Activated CD8-positive, alpha-beta memory T cell treated with anti-CD3 and anti-CD28 coated beads for 24 hours (primary cell): ENCODE measurements around the gene DDX50.
A peak's percentile ranks its signal among the peaks of the same experiment; 100 is the strongest.
"Not testable (repeated sequence)": the region's sequence is repeated elsewhere in the genome, so short reads cannot be mapped to it uniquely, and the experiment has no call there.

Source experiments
- DNase-seq: peaks from one replicate; pipeline ENCODE4 v3.0.0-alpha.2; 2020

DDX50 gene, protein sequence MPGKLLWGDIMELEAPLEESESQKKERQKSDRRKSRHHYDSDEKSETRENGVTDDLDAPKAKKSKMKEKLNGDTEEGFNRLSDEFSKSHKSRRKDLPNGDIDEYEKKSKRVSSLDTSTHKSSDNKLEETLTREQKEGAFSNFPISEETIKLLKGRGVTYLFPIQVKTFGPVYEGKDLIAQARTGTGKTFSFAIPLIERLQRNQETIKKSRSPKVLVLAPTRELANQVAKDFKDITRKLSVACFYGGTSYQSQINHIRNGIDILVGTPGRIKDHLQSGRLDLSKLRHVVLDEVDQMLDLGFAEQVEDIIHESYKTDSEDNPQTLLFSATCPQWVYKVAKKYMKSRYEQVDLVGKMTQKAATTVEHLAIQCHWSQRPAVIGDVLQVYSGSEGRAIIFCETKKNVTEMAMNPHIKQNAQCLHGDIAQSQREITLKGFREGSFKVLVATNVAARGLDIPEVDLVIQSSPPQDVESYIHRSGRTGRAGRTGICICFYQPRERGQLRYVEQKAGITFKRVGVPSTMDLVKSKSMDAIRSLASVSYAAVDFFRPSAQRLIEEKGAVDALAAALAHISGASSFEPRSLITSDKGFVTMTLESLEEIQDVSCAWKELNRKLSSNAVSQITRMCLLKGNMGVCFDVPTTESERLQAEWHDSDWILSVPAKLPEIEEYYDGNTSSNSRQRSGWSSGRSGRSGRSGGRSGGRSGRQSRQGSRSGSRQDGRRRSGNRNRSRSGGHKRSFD

DNA sequence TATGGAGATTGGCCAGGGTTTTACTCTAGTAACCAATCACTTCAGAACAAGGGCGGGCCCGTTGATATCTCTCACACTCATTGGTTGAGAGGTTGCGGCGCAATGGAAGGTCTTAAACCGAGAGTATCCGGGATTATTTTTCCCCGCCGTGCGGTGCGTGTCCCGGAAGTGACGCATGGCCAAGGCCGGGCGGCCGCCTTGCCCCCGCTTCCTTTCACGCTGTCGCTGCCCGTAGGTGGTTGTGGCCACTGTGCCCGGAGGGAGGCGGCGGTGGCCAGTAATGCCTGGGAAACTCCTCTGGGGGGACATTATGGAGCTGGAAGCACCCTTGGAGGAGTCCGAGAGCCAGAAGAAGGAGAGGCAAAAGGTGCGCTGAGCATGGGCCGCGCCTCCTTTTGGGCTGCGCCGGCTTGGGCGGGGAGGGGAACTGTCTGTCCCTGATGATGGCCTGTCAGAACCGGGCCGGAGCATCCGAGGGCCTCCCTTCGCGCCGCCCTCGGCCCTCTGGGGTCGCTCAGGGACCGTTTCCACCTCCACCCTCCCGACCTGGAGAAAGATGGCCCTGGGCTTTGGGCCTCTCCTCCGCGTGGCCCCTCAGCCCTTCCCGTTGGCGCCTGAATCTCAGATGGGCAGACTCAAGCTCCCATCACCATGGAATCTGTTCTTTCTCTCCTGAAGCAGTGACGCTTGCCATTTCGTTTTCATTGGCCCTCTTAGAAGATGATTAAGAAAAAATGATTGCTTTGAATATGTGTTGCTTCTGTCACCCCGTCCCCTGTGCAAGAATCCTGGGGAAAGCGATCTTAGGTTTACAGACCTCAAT is at the start of gene DDX50:
DDX50 (plus strand) TSS at position 211 of the 823 bp plus-strand sequence; CDS start at position 281, 70 bp downstream.
- DNase-seq = peak; percentile 97

DNA sequence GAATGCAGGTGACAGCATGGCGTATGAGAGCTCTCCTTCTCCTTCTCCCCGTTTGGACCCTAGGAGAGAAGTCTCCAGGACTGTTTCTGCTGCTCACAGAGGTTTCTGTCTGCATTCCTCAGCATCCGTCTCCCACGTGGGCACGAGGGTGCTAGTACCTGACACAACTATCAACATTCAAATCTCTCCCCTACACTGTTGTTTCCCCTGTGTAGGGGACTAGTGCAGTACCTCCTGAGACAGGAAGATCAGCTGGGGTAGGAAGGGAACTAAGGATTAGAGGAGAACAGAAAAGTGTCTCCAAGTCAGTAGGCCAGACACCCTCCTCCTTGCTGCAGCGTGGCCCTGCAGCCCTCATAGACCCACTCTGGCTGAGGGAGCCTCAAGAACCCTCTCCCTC is 44.8 kb upstream of the DDX50 start:
- no peak for DNase-seq

- DNase-seq = no peak
Observed at GRCh38 chr10:68857005-68857404, 44.1 kb upstream of the DDX50 start.

DNA sequence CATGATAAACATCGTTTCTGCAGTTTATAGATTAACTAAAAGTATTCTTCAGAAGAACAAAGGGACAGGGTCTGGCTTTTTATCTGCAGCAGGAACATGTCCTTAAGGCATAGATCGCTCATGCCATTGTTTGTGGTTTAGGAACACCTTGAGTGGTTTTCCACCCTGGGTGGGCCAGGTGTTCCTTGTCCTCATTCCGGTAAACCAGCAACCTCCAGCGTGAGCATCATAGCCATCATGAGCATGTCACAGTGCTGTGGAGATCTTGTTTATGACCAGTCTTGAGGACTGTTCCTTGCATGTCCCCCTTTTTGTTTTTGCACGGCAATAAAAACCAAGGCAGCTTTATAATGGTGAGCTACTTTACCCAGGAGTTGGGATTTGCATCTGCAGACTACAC is 39.9 kb upstream of the DDX50 start:
- no peak for DNase-seq

DNA sequence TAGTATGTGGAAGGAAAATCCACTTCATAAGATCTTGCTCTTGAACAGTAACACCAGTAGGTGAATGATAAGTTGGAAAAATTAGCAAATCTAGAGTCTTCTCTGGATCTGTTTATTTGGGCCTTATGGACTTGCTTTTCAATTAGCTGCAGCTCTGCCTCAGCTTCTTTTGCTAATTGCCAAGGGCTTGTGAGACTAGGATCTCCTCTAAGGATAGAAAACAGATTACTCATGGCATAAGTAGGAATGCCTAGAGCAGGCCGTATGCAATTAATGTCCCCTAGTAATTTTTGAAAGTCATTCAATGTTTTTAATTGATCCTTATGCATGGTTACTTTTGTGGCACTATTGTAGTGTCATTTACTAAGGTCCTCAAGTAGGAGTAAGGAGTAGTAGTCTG is 36.5 kb upstream of the DDX50 start:
- DNase-seq = no peak

DNA sequence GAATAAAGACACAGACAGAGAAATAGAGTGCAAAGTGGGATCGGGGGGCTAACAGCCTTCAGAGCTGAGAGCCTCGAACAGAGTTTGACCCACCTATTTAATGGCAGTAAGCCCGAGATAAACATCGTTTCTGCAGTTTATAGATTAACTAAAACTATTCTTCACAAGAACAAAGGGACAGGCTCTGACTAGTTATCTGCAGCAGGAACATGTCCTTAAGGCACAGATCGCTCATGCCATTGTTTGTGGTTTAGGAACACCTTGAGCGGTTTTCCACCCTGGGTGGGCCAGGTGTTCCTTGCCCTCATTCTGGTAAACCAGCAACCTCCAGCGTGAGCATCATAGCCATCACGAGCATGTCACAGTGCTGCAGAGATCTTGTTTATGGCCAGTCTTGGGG is 32.9 kb upstream of the DDX50 start:
- not testable (repeated sequence) for DNase-seq

DNA sequence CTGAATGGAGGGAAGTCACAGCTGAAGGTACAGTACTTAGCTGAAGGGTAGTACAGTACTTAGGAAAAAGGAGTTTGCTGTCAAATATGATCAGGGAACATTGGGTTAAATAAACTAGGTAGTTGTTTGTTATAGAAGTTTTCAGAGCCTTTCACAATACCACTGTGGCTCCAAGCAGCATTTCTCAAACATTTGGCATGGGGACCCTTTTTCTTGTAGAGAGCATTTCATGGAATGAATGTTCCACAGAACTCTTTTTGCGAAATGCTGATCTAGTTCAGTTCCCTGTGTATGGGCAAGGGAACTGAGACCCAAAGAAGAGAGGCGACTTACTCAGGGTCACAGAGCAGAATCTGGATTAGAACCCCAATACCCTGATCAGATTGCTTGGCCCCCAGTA is 31.5 kb upstream of the DDX50 start:
- no peak for DNase-seq

DNA sequence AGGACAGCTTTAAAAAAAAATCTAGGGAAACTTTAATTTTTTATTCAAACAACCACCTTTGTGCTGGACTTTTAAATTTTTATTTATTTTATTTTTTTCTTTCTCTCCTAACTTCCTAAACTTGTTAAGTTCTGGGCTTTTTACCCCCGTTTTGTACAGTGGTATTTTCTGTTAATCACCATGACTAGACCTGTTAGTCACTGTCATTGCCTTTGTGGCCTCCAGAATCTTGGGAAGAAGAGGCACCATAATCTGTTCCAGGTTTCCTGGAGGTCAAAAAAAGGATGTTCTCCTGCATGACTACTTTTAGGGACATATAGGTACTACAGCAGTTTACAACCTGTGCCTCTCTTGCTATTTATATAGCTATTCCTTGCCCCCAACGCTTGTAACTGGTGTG is 31.1 kb upstream of the DDX50 start:
- DNase-seq = no peak

- no peak for DNase-seq
Observed at GRCh38 chr10:68870545-68871104, 30.5 kb upstream of the DDX50 start.

DNA sequence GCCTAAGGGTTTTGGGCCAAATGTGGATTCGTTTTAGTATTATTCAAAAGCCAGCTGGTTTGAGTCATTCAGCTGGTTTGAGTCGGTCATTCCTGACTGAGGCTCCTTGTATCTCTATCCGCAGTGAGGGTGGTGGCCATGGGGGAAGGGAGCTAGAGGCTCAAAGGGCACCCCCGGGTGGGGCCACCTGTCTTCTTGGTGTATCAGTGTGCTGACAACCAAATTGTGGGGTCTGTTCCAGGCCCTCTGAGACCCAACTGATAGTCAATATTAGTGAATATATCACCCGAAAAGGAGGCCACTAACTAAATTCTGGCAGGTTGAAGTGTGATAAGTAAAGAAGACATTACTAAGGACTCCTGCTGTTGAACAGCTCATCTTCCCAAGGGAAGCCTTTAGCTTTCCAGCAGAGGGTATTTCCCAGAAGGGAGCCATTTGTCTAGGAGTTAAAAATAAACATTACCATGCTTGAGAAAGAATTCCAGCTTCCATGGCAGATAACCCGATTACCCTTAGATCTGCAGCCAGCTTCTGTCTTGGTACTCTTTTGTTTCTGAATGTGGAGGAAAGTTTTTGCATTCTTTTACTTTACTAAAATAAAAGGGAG is 29.9 kb upstream of the DDX50 start:
- DNase-seq = no peak

GRCh38 chr10:68871731-68872342 is 29.3 kb upstream of the DDX50 start:
- no peak for DNase-seq

DNA sequence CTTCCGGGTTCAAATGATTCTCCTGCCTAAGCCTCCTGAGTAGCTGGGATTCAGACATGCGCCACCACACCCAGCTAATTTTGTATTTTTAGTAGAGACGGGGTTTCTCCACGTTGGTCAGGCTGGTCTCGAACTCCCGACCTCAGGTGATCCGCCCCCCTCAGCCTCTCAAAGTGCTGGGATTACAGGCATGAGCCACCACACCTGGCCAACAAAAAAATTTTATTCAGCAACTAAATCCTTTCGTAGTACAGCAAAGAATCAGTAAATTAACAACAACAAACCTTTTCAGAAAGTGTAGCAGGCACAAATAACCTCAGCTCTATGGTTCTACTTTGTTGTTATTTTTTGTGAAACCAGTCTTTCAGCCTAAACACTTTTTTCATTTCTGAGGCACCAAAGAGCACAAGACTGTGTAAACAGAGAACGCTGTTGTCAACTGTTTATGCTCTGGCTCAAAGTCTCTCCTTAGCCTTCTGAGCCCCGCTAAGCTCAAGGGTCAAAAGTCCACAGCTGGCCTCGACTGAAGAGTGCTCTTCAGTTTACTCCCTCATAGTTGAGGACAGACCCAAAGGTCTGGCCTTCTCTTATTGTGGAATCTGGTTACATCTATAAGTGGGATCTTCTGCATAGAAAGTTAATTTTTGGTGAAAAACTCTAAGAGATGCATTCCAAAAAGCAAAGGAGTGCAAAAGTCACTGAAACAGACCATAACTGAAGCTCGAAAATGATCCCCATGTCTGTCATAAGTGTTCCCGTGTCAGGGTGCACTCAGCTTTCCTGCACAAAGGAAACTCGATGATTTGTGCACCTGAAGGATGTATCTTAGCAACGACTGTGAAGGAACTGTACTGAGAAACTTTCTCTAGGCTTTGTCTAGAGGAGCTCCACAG is 24.6 kb upstream of the DDX50 start:
- no peak for DNase-seq

- no peak for DNase-seq
Observed at GRCh38 chr10:68877482-68878110, 23.5 kb upstream of the DDX50 start.

- no peak for DNase-seq
Observed at GRCh38 chr10:68878496-68878895, 22.6 kb upstream of the DDX50 start.

- DNase-seq = no peak
Observed at GRCh38 chr10:68879628-68880027, 21.5 kb upstream of the DDX50 start.

DNA sequence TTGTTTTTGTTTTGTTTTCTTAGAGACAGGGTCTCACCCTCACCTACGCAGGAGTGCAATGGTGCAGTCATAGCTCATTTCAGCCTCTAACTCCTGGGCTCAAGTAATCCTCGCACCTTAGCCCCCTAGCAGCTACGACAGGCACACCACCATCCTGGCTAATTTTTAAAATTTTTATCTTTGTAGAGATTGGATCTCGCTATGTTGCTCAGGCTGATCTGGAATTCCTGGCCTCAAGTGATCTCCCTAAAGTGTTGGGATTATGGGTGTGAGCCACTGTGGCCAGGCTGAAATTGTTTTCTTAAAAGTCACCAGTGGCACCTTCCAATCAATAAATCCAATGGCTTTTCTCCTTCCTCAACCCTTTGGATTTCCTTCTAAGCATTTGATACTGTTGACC is 20.9 kb upstream of the DDX50 start:
- no peak for DNase-seq

DNA sequence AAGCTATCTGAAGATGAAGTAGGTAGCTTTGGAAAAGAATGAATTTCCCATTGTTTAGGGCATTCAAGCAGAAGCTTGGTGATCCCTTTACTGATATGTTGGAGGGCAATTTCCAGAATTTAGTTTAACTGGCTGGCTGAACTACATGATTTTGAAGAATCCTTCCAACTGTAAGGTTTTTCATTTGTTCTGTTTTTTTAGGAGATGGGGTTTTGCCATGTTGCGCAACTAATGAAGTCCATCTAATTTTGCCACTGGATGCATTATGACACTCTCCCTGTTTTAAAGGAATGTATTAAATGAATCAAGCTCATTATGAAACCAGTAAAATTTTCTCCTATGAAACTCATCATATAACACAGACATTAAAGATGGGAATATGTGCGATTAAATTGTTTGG is 6.1 kb upstream of the DDX50 start:
- no peak for DNase-seq

GRCh38 chr10:68897336-68897741 is 3.8 kb upstream of the DDX50 start:
- DNase-seq = no peak

- no peak for DNase-seq
Observed at GRCh38 chr10:68899186-68899745, 1.8 kb upstream of the DDX50 start.

DNA sequence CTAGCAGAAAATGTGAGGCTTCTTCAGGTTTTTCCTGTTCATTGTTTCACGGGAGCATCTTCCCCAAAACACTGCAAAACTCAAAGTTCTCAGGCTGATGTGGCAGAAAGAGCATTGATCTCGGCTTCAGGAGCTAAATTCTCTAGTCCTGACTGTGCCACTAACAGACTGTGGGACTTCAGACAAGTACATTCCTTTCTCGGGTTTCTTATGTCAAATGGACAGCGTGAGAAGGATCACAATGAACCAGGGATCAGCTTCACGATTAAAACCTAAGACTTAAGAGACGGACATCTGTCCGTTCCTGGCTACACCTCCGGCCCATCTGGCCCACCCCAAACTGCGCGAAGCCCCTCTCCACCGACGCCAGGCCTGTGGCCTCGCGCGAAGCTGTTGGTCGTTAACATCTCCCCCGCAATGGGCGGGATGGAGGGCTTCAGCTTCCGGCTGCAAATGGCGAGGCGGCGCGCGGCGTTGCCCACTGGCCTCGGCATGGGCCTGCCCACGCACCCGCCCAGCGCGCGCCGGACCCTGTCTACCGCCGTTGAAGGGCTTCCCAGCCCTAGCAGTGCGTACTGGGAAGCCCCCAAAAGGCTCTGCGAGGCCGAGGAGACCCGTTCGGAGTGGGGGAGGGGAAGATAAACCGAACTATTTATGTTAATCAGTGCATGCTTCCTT is 549 bp upstream of the DDX50 start:
- DNase-seq = peak; percentile 93
